Skeletal muscle tissue (tissue), 4 donors: ENCODE measurements around the gene LRR1. TPM values are rescaled to one million over a fixed set of nuclear protein-coding genes. Genes with fewer than 3 reads are reported as not detected.

Source experiments
- H3K27ac ChIP-seq: one replicate; pipeline ENCODE4 v1.7.0; 2013; ENCODE audit warnings: mild to moderate bottlenecking, low read depth, low read length, inconsistent platforms
- H3K27me3 ChIP-seq, 3 donors: one replicate each; pipeline ENCODE4 v1.7.0; 2013; ENCODE audit warnings: low read length in 3 of 3; ENCODE audit not compliant: control insufficient read depth in 3 of 3, insufficient read depth in 3 of 3
- H3K36me3 ChIP-seq, 3 donors: one replicate each; pipeline ENCODE4 v1.7.0; 2013; ENCODE audit warnings: low read length in 3 of 3; ENCODE audit not compliant: control insufficient read depth in 3 of 3, insufficient read depth in 3 of 3
- H3K4me1 ChIP-seq, 3 donors: one replicate each; pipeline ENCODE4 v1.7.0; 2013; ENCODE audit warnings: low read length in 3 of 3, mild to moderate bottlenecking in 3 of 3; ENCODE audit not compliant: control insufficient read depth in 3 of 3, insufficient read depth in 3 of 3
- H3K4me3 ChIP-seq, 3 donors: one replicate each; pipeline ENCODE4 v1.7.0; 2013; ENCODE audit warnings: low read length in 3 of 3
- H3K9ac ChIP-seq, 3 donors: one replicate each; pipeline ENCODE4 v1.7.0; 2013; ENCODE audit warnings: low read length in 3 of 3, mild to moderate bottlenecking in 3 of 3, moderate library complexity in 2 of 3, low read depth in 1 of 3
- H3K9me3 ChIP-seq, 3 donors: one replicate each; pipeline ENCODE4 v1.7.0; 2013; ENCODE audit warnings: low read length in 3 of 3; ENCODE audit not compliant: control insufficient read depth in 3 of 3
- total RNA-seq: library from RNA; depleted of rRNA; stranded (reverse); fragments of >200 nt; gene quantifications from one replicate; pipeline ENCODE4 v1.2.3, GENCODE V29; 2014
- donor health status: Osteomylitis.

The LRR1 gene, protein sequence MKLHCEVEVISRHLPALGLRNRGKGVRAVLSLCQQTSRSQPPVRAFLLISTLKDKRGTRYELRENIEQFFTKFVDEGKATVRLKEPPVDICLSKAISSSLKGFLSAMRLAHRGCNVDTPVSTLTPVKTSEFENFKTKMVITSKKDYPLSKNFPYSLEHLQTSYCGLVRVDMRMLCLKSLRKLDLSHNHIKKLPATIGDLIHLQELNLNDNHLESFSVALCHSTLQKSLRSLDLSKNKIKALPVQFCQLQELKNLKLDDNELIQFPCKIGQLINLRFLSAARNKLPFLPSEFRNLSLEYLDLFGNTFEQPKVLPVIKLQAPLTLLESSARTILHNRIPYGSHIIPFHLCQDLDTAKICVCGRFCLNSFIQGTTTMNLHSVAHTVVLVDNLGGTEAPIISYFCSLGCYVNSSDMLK
- total RNA-seq = 8.4 TPM

DNA sequence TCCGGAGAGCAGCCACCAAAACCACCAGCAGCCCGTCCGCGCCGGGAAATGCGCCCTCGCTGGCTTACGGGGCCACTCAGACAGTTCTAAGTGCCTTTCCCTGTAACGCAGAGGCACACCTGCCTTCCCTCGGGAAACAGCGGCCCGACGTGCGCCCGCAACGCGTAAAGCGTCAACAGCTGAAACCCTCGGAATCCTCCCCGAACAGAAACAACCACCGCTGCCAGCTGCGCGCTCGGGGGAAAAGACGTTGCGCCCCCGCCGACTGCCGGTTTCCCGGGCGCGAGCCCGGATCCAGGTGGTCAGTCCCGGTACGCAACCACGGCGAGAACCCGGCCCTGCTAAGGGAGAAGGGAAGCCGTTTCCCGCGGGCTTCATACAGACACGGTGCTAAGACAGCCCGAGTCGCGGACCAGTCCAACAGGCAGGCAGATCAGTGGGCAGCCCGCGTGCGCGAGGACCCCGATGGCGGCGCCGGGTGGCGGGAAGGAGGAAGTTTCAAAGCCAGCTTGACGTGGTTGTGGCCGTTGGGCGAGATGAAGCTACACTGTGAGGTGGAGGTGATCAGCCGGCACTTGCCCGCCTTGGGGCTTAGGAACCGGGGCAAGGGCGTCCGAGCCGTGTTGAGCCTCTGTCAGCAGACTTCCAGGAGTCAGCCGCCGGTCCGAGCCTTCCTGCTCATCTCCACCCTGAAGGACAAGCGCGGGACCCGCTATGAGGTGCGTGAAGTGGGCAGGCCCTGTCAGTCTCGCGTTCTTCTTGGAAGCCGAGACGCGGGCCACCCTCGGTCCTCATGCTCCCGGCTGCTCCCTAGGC, at the start of gene LRR1:
Gene LRR1, plus strand, starts transcription at position 456 of the 816 bp plus-strand sequence. Its CDS starts 81 bp downstream, at position 537.
- Histone ChIP-seq H3K9me3 (no peaks in the 10 kb centered on the region), H3K9ac (peak within 1 kb of the TSS; percentile 96 to 98 (median 96)), H3K4me3 (peak within 1 kb of the TSS; percentile 96 to 98 (median 96)), H3K36me3 (peaks cover 0 to 2% (median 2%) of the 10 kb centered on the region in 3 donors), H3K27ac (peak within 1 kb of the TSS; percentile 95), H3K4me1 (peaks cover 4 to 11% (median 5%) of the 10 kb centered on the region in 3 donors), H3K27me3 (no peaks in the 10 kb centered on the region)

DNA sequence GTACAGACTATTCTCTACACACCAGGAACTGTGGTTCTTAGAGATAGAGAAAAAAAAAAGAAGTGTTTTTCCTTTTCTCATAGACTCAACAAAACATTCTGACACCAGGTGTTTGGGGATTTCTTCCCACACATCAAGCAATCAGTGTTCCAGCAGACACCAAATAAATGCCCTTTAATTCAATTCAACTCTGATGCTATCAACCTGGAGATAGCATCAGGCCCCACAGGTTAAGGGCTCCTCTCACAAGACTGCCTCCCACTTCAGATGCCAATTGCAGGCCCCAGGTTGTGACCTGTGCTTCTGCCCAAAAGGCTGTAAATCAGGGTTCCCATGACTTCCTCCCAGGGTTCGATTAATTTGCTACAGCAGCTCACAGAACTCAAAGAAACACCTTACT, 49.3 kb upstream of the LRR1 start:
- Histone ChIP-seq H3K27me3 (no peaks in the 10 kb centered on the region), H3K4me1 (no peaks in the 10 kb centered on the region), H3K4me3 (no peak overlapping the region), H3K9ac (no peak overlapping the region), H3K9me3 (no peaks in the 10 kb centered on the region), H3K36me3 (no peaks in the 10 kb centered on the region), H3K27ac (no peak overlapping the region)

DNA sequence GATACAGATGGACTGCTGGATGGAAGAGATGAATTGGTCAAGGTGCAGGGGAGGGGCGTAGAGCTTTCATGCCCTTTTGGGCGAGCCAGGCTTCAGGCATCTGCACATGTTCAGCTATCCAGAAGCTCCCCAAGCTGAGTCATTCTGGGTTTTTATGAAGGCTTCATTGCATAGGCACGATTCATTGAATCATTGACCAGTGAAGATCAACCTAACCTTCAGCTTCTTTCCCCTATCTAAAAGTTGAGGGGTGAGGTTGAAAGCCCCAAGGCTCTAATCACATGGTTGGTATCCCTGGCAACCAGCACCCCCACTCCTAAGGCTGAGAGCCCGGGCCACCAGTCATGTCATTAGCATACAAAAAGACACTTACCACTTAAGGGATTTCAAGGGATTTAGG, 48.9 kb upstream of the LRR1 start:
- H3K27me3 ChIP-seq = no peaks in the 10 kb centered on the region

DNA sequence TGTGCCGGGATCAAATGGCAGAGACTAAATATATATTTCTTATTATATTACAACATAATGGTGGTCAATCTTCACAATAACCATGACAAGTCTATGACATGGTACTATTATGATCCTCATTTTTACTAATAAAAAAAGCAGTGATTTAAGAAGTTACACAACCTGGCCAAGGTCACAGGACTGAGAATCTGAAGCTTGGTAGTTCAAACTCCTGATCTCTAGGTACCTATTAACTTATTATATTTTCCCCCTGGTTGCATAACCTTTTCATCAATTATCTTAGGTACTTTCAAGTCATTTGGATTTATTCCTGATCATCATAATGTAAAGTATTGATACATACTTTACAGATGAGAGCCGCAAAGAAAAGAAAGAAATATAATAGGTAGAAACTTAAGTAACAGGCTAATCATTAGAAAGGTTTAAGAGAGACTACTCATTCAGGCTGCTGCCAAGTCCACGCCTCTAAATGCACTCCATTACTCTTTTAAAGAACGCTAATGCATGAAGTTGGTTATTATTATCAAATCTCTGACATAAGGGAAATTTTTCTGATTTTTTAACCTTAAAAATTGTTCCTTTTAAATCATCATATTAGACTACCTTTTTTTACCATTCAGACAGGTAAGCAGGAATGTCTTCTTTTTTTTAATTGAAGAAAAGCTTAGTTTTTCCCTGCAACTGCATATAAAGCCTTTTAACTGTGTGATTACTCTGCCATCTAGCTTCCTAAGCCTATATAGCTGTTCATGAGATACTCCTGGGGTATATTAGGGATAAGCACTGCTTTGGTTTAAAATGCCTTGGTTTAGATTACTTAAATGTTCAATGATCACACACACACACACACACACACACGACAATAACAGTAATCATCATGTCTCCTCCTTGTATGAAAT, 48.2 kb upstream of the LRR1 start:
- H3K9me3 ChIP-seq = no peaks in the 10 kb centered on the region
- H3K27ac ChIP-seq = no peak overlapping the region
- no peaks in the 10 kb centered on the region for H3K4me1 ChIP-seq
- H3K27me3 ChIP-seq = no peaks in the 10 kb centered on the region
- no peak overlapping the region for H3K9ac ChIP-seq
- H3K4me3 ChIP-seq = no peak overlapping the region
- no peaks in the 10 kb centered on the region for H3K36me3 ChIP-seq

More for the DNA sequence above, 48.9 kb upstream of the LRR1 start:
- H3K36me3 ChIP-seq = no peaks in the 10 kb centered on the region
- no peak overlapping the region for H3K9ac ChIP-seq
- H3K9me3 ChIP-seq = no peaks in the 10 kb centered on the region
- H3K4me3 ChIP-seq = no peak overlapping the region
- no peak overlapping the region for H3K27ac ChIP-seq
- H3K4me1 ChIP-seq = no peaks in the 10 kb centered on the region

DNA sequence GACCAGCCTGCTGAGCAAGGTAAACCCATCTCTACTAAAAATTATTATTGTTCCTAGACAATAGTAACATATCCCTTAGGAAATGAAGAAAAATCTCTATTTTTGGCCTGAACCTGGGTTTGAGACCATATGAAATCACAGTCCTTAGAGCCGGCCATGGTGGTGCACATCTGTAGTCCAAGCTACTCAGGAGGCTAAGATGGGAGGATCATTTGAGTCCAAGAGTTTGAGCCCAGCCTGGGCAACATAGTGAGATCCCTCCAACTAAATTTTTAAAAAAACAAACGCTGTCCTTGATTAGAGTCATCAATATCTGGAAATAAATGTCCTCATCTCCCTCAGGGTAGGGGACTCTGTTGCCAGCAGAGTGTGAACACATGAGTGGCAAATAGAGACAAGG, 47.2 kb upstream of the LRR1 start:
- H3K36me3 ChIP-seq = no peaks in the 10 kb centered on the region
- no peak overlapping the region for H3K27ac ChIP-seq
- H3K27me3 ChIP-seq = no peaks in the 10 kb centered on the region
- H3K4me3 ChIP-seq = no peak overlapping the region
- H3K4me1 ChIP-seq = no peaks in the 10 kb centered on the region
- no peak overlapping the region for H3K9ac ChIP-seq
- H3K9me3 ChIP-seq = no peaks in the 10 kb centered on the region

DNA sequence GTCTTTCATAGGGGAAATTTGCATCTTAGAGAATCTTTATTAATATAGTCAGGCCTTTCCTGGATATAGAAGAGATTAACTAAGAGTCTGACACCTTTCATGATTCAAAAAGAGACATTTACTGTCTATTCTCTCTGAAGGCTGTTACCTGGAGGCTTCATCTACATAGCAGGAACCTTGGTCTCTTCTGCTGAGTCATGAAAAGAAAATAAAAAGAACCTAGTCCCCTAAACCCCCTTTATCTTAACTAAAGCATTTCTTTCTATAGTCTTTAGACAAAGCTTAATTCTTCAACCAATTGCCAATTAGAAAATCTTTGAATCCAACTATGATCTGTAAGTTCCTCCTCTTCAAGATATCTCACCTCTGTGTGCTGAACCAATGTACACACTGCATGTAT, 45.6 kb upstream of the LRR1 start:
- Histone ChIP-seq H3K4me3 (no peak overlapping the region), H3K9ac (no peak overlapping the region), H3K27me3 (no peaks in the 10 kb centered on the region), H3K36me3 (no peaks in the 10 kb centered on the region), H3K27ac (no peak overlapping the region), H3K9me3 (no peaks in the 10 kb centered on the region), H3K4me1 (no peaks in the 10 kb centered on the region)

DNA sequence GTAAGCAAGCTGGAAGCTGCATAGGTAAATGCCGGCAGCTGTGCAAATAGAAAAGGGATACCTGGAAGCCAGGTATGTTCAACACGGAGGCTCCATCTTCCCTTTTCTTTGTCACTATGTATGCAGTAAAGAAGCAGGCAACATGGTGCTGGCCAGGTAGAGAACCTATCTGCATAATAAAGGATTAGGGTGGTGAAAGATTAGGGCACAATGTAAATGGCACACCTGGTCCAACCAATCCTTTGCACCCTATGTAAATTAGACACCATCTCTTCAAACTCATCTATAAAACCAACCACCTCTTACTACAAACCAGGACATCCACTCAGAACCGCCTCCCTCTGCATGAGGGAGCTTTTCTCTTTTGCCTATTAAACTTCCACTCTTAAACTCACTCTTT, 44.8 kb upstream of the LRR1 start:
- no peak overlapping the region for H3K9ac ChIP-seq
- H3K36me3 ChIP-seq = no peaks in the 10 kb centered on the region
- H3K27ac ChIP-seq = no peak overlapping the region
- no peak overlapping the region for H3K4me3 ChIP-seq
- no peaks in the 10 kb centered on the region for H3K27me3 ChIP-seq
- no peaks in the 10 kb centered on the region for H3K4me1 ChIP-seq
- H3K9me3 ChIP-seq = no peaks in the 10 kb centered on the region

DNA sequence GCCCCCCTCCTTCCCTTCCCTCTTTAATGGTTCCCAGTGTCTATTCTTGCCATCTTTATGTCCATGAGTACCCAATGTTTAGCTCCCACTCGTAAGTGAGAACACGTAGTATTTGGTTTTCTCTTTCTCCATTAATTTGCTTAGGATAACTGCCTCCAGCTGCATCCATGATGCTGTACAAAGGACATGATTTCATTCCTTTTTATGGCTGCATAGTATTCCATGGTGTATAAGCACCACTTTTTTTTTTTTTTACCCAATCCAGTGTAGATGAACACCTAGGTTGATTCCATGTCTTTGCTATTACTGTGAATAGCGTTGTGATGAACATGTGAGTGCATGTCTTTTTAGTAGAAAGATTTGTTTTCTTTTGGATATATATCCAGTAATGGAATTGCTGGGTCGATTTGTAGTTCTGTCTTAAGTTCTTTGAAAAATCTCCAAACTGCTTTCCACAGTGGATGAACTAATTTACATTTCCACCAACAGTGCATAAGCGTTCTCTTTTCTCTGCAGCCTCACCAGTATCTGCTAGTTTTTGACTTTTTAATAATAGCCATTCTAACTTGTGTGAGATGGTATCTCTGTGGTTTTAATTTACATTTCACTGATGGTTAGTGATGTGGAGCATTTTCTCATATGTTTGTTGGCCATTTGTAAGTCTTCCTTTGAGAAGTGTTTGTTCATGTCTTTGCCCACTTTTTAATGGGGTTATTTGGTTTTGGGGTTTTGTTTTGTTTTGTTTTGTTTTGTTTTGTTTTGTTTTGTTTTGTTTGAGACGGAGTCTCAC, 38.6 kb upstream of the LRR1 start:
- H3K9ac ChIP-seq = no peak overlapping the region
- peaks cover 0 to 5% (median 0%) of the 10 kb centered on the region in 3 donors for H3K9me3 ChIP-seq
- H3K4me3 ChIP-seq = no peak overlapping the region
- no peaks in the 10 kb centered on the region for H3K4me1 ChIP-seq
- no peak overlapping the region for H3K27ac ChIP-seq
- H3K27me3 ChIP-seq = no peaks in the 10 kb centered on the region
- H3K36me3 ChIP-seq = no peaks in the 10 kb centered on the region

DNA sequence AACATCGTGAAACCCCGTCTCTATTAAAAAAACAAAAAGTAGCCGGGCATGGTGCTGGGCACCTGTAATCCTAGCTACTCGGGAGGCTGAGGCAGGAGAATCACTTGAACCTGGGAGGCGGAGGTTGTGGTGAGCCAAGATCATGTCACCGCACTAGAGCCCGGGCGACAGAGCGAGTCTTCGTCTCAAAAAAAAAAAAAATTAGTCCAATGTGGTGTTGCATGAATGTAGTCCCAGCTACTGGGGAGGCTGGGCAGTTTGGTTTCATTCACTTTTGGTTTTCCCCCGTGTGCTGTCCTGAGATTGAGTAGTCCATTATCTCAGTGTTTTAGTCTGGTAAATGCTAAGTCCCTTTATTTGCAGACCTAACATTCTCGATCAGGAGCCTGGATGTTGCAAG, 32.0 kb upstream of the LRR1 start:
- Histone ChIP-seq H3K27ac (no peak overlapping the region), H3K4me3 (no peak overlapping the region), H3K4me1 (no peaks in the 10 kb centered on the region), H3K27me3 (no peaks in the 10 kb centered on the region), H3K9ac (no peak overlapping the region), H3K9me3 (peaks cover 0 to 5% (median 0%) of the 10 kb centered on the region in 3 donors), H3K36me3 (no peaks in the 10 kb centered on the region)
